IMR-90 (cell line): ENCODE measurements around the gene PLPP1. TPM values are rescaled to one million over a fixed set of nuclear protein-coding genes. Genes with fewer than 3 reads are reported as not detected.

Source experiments
- ATAC-seq: fragments of 200-7000 bp; cut with Tn5 transposase; 2 replicates; pipeline ENCODE4 v1.9.1; 2020; ENCODE audit warnings: low read depth, mild to moderate bottlenecking, moderate library complexity
- BruUV-seq: library from RNA; stranded (reverse); fragments of 400-500 nt; replicated peaks from 2 replicates; lab custom pipeline; 2021; lab: Mats Ljungman, UMichigan
- CTCF ChIA-PET: fragments of 300-600 bp; formaldehyde crosslinking; extraction: SDS; loops from one replicate; lab custom pipeline; 2021; ENCODE audit warnings: antibody characterized with exemption; lab: Yijun Ruan, JAX
- POLR2A ChIA-PET: fragments of 300-600 bp; sonication (Branson Sonifier 250); formaldehyde crosslinking; loops from one replicate; lab custom pipeline; 2022; ENCODE audit warnings: antibody characterized with exemption; ENCODE audit not compliant: unreplicated experiment; lab: Charles Lee
- DNase-seq: peaks from one replicate; pipeline ENCODE4 v3.0.0; 2013
- H2AFZ ChIP-seq: replicated peaks from 2 replicates; pipeline ENCODE3; 2013; ENCODE audit warnings: low read length, mild to moderate bottlenecking; ENCODE audit not compliant: poor library complexity
- H2AK5ac ChIP-seq: 2 replicates; pipeline ENCODE4 v1.6.1; 2013; ENCODE audit warnings: low read depth, low read length, inconsistent platforms
- H2AK9ac ChIP-seq: replicated peaks from 2 replicates; pipeline ENCODE3; 2013; ENCODE audit warnings: mild to moderate bottlenecking, low read depth, low read length, moderate library complexity; ENCODE audit not compliant: poor library complexity
- H2BK120ac ChIP-seq: 2 replicates; pipeline ENCODE4 v1.6.1; 2013; ENCODE audit warnings: low read depth, low read length, inconsistent platforms
- H2BK15ac ChIP-seq: 3 replicates; pipeline ENCODE4 v1.6.1; 2013; ENCODE audit warnings: low read depth, low read length, inconsistent platforms
- H2BK20ac ChIP-seq: 2 replicates; pipeline ENCODE4 v1.6.1; 2013; ENCODE audit warnings: low read depth, mild to moderate bottlenecking, inconsistent platforms, low read length, moderate library complexity
- H2BK5ac ChIP-seq: 2 replicates; pipeline ENCODE4 v1.6.1; 2013; ENCODE audit warnings: mild to moderate bottlenecking, low read depth, low read length, inconsistent platforms; ENCODE audit not compliant: poor library complexity, severe bottlenecking
- H3K14ac ChIP-seq: replicated peaks from 2 replicates; pipeline ENCODE4 v1.6.1; 2013; ENCODE audit warnings: low read depth, low read length, inconsistent platforms
- H3K18ac ChIP-seq: 2 replicates; pipeline ENCODE4 v1.6.1; 2013; ENCODE audit warnings: low read depth, low read length, control low read depth
- H3K23ac ChIP-seq: 2 replicates; pipeline ENCODE4 v1.6.1; 2013; ENCODE audit warnings: low read depth, low read length, inconsistent platforms
- H3K27ac ChIP-seq: 2 replicates; pipeline ENCODE4 v1.5.1; 2013; ENCODE audit warnings: mild to moderate bottlenecking, control low read depth, low read length; ENCODE audit not compliant: insufficient read depth
- H3K27me3 ChIP-seq: 2 replicates; pipeline ENCODE4 v1.6.1; 2013; ENCODE audit warnings: low read length; ENCODE audit not compliant: control insufficient read depth, insufficient read depth
- H3K36me3 ChIP-seq: 2 replicates; pipeline ENCODE4 v1.6.1; 2013; ENCODE audit warnings: low read length, mixed read lengths; ENCODE audit not compliant: control insufficient read depth, insufficient read depth
- H3K4ac ChIP-seq: 2 replicates; pipeline ENCODE4 v1.6.1; 2013; ENCODE audit warnings: low read depth, low read length, inconsistent platforms
- H3K4me1 ChIP-seq: 2 replicates; pipeline ENCODE4 v1.6.1; 2013; ENCODE audit warnings: low read length, mixed read lengths; ENCODE audit not compliant: control insufficient read depth, insufficient read depth
- H3K4me2 ChIP-seq: 2 replicates; pipeline ENCODE4 v1.6.1; 2013; ENCODE audit warnings: low read depth, mild to moderate bottlenecking, control low read depth, low read length, moderate library complexity
- H3K4me3 ChIP-seq: 2 replicates; pipeline ENCODE4 v1.5.1; 2013; ENCODE audit warnings: low read depth, mild to moderate bottlenecking, control low read depth, low read length, moderate library complexity; ENCODE audit not compliant: insufficient read depth
- H3K56ac ChIP-seq: 2 replicates; pipeline ENCODE4 v1.6.1; 2013; ENCODE audit warnings: low read length, inconsistent platforms; ENCODE audit not compliant: insufficient read depth; ENCODE audit errors: extremely low read depth
- H3K79me1 ChIP-seq, 2 experiments: 2 replicates each; pipeline ENCODE4 v1.6.1; 2013; ENCODE audit warnings: low read length in 2 of 2, inconsistent platforms in 1 of 2, low read depth in 1 of 2
- H3K9ac ChIP-seq: 2 replicates; pipeline ENCODE4 v1.6.1; 2013; ENCODE audit warnings: low read depth, low read length, control low read depth
- H3K9me1 ChIP-seq: 2 replicates; pipeline ENCODE4 v1.6.1; 2013; ENCODE audit warnings: low read length, inconsistent platforms; ENCODE audit not compliant: insufficient read depth
- H3K9me3 ChIP-seq: 2 replicates; pipeline ENCODE4 v1.6.1; 2013; ENCODE audit warnings: low read length; ENCODE audit not compliant: control insufficient read depth, insufficient read depth
- H4K20me1 ChIP-seq: 2 replicates; pipeline ENCODE4 v1.6.1; 2013; ENCODE audit warnings: low read length, inconsistent platforms; ENCODE audit not compliant: insufficient read depth
- H4K5ac ChIP-seq: 2 replicates; pipeline ENCODE4 v1.6.1; 2013; ENCODE audit warnings: mild to moderate bottlenecking, low read depth, low read length, control low read depth
- H4K8ac ChIP-seq, 2 experiments: 2 replicates each; pipeline ENCODE4 v1.6.1; 2013; ENCODE audit warnings: low read depth in 2 of 2, low read length in 2 of 2, control low read depth in 1 of 2, inconsistent platforms in 1 of 2
- H4K91ac ChIP-seq: 2 replicates; pipeline ENCODE4 v1.6.1; 2013; ENCODE audit warnings: low read depth, low read length, inconsistent platforms; ENCODE audit not compliant: insufficient read depth
- BHLHE40 ChIP-seq: fragments of 150-350 bp; IDR thresholded peaks from 2 replicates; pipeline ENCODE4 v1.6.1; 2016; ENCODE audit warnings: mild to moderate bottlenecking, low read depth, low read length
- ELK1 ChIP-seq: fragments of 150-350 bp; IDR thresholded peaks from 2 replicates; pipeline ENCODE4 v1.6.1; 2016; ENCODE audit warnings: low read depth, mild to moderate bottlenecking, low read length, moderate library complexity, borderline replicate concordance
- MAFK ChIP-seq: IDR thresholded peaks from 2 replicates; pipeline ENCODE4 v1.6.1; 2012; ENCODE audit warnings: low read depth, low read length, improper control_type of control experiment
- MAZ ChIP-seq: IDR thresholded peaks from 2 replicates; pipeline ENCODE4 v1.6.1; 2012; ENCODE audit warnings: low read depth, mild to moderate bottlenecking, low read length, improper control_type of control experiment, moderate library complexity, borderline replicate concordance
- NFE2L2 ChIP-seq: fragments of 150-350 bp; IDR thresholded peaks from 2 replicates; pipeline ENCODE4 v1.6.1; 2016; ENCODE audit warnings: low read depth, mild to moderate bottlenecking, low read length
- POLR2A ChIP-seq: IDR thresholded peaks from 2 replicates; pipeline ENCODE4 v1.6.1; 2012; ENCODE audit warnings: mild to moderate bottlenecking, low read depth, low read length
- RFX5 ChIP-seq: IDR thresholded peaks from 2 replicates; pipeline ENCODE4 v1.8.0; 2012; ENCODE audit warnings: low read depth, mild to moderate bottlenecking, low read length, moderate library complexity
- WGBS, 2 experiments: methylation state at CpG; one replicate each; pipeline versions ENCODE4 v1.1.5 to v1.1.7; 2013; ENCODE audit warnings: missing lambda C conversion rate in 2 of 2; ENCODE audit not compliant: insufficient read length in 1 of 2; ENCODE audit errors: extremely low coverage in 2 of 2; 5-methylcytosine and 5-hydroxymethylcytosine counted together
- dilution Hi-C: fragments of 300-500 bp; cut with HindIII; formaldehyde crosslinking; loops from one replicate; pipeline ENCODE4 v1.14.3; 2018; ENCODE audit warnings: low sequenced_read_pairs; ENCODE audit not compliant: unreplicated experiment
- in situ Hi-C: fragments of 300-500 bp; cut with MboI; formaldehyde crosslinking; loops from 3 replicates; pipeline ENCODE4 v1.14.3; 2019; ENCODE audit warnings: low sequenced_read_pairs, inconsistent platforms, mixed read lengths
- intact Hi-C: fragments of 100-400 bp; cut with micrococcal nuclease; formaldehyde crosslinking; loops from 2 replicates; pipeline ENCODE4 v1.10.0; 2022
- polyA plus RNA-seq, 3 experiments: library from polyadenylated mRNA; depleted of rRNA; stranded (reverse); fragments of >200 nt; gene quantifications; 2 replicates each; pipeline ENCODE4 v1.2.3, GENCODE V29; 2012; ENCODE audit warnings: low replicate concordance in 1 of 3
- total RNA-seq: library from RNA; depleted of rRNA; stranded (reverse); fragments of >200 nt; gene quantifications from 2 replicates; pipeline ENCODE4 v1.2.3, GENCODE V29; 2012

Gene PLPP1
- total and polyA plus RNA-seq, 2 of the 4 experiments (the other 2 are of a cell fraction) = 19.2 to 21.3 TPM

GRCh38 chr5:55429221-55429612 is 105.5 kb downstream of the PLPP1 start:
- Histone ChIP-seq H3K36me3 (peaks cover 18% of the 10 kb centered on the region), H3K14ac (no peak overlapping the region), H2BK20ac (no peak overlapping the region), H2AK5ac (no peak overlapping the region), H3K4me2 (no peak overlapping the region), H4K20me1 (peaks cover 3% of the 10 kb centered on the region; the same call in 1 of the 2 replicates), H3K4me3 (no peak overlapping the region), H3K4me1 (no peaks in the 10 kb centered on the region), H3K23ac (no peak overlapping the region), H4K8ac (no peak overlapping the region), H4K91ac (no peak overlapping the region), H3K27me3 (no peaks in the 10 kb centered on the region), H2BK120ac (no peak overlapping the region), H3K9me1 (peaks cover 6% of the 10 kb centered on the region; the same call in 1 of the 2 replicates), H3K9ac (no peak overlapping the region), H3K18ac (no peak overlapping the region), H3K79me1 (peaks cover 13 to 20% of the 10 kb centered on the region in 2 experiments), H2BK5ac (no peak overlapping the region), H2AK9ac (no peak overlapping the region), H3K27ac (no peak overlapping the region), H4K5ac (no peak overlapping the region), H3K56ac (no peak overlapping the region), H2BK15ac (no peak overlapping the region), H3K9me3 (peaks cover 2% of the 10 kb centered on the region), H3K4ac (no peak overlapping the region), H2AFZ (no peak overlapping the region)
- ChIA-PET CTCF (no interaction called here), POLR2A (no interaction called here)
- WGBS, 2 experiments = no CpG with 5 or more reads among the region's 2 CpGs
- DNase-seq (no peak), ATAC-seq (no peak)
- TF ChIP-seq MAZ (no peak), MAFK (no peak), RFX5 (no peak), POLR2A (no peak), BHLHE40 (no peak), ELK1 (no peak), NFE2L2 (no peak)
- dilution Hi-C loops (no loop called here), in situ Hi-C loops (no loop called here), intact Hi-C loops (no loop called here)
- no TSS peak for BruUV-seq
